Panc1 (cell line): ENCODE results near the gene P2RY6. TPM values are rescaled to one million over a fixed set of nuclear protein-coding genes. Genes with fewer than 3 reads are reported as not detected.
A peak's percentile ranks its signal among the peaks of the same experiment; 100 is the strongest.

Experiments used
- ATAC-seq: fragments of 200-7000 bp; cut with Tn5 transposase; 2 replicates; pipeline ENCODE4 v1.9.1; 2020; ENCODE audit warnings: mild to moderate bottlenecking, moderate library complexity
- BruUV-seq: library from RNA; stranded (reverse); fragments of 400-500 nt; replicated peaks from 2 replicates; lab custom pipeline; 2021; lab: Mats Ljungman, UMichigan
- CTCF ChIA-PET: fragments of 300-600 bp; sonication (Branson Sonifier 250); formaldehyde crosslinking; loops from one replicate; lab custom pipeline; 2022; ENCODE audit warnings: antibody characterized with exemption; lab: Charles Lee
- POLR2A ChIA-PET: fragments of 300-600 bp; sonication (Branson Sonifier 250); formaldehyde crosslinking; loops from one replicate; lab custom pipeline; 2022; ENCODE audit warnings: antibody characterized with exemption; lab: Charles Lee
- DNase-seq: peaks from one replicate; pipeline ENCODE4 v3.0.0-alpha.2; 2010; ENCODE audit warnings: low read depth, low spot score
- H3K27ac ChIP-seq: 2 replicates; pipeline ENCODE4 v1.5.1; 2011; ENCODE audit warnings: mild to moderate bottlenecking, low read length, inconsistent platforms
- H3K27me3 ChIP-seq: fragments of 200-500 bp; sonication (Bioruptor generic); 2 replicates; pipeline ENCODE4 v1.6.0; 2014; ENCODE audit warnings: low read length, inconsistent platforms; ENCODE audit not compliant: control insufficient read depth, insufficient read depth
- H3K36me3 ChIP-seq: fragments of 200-500 bp; sonication (Bioruptor generic); 2 replicates; pipeline ENCODE4 v1.5.1; 2014; ENCODE audit warnings: inconsistent platforms, mild to moderate bottlenecking, low read length, moderate library complexity; ENCODE audit not compliant: control insufficient read depth, insufficient read depth
- H3K4me1 ChIP-seq: 2 replicates; pipeline ENCODE4 v1.5.1; 2011; ENCODE audit warnings: inconsistent platforms, mild to moderate bottlenecking, low read length, moderate library complexity; ENCODE audit not compliant: control insufficient read depth, insufficient read depth
- H3K4me3 ChIP-seq, 2 experiments: 2 replicates each; pipeline ENCODE4 v1.5.1; 2011 to 2012; ENCODE audit warnings: low read depth in 2 of 2, low read length in 2 of 2, mild to moderate bottlenecking in 2 of 2, inconsistent platforms in 1 of 2, moderate library complexity in 1 of 2
- H3K9me3 ChIP-seq: fragments of 200-500 bp; sonication (Bioruptor generic); 2 replicates; pipeline ENCODE4 v1.5.1; 2014; ENCODE audit warnings: low read depth, mild to moderate bottlenecking, inconsistent platforms, low read length, moderate library complexity; ENCODE audit not compliant: control insufficient read depth, insufficient read depth
- POLR2AphosphoS5 ChIP-seq: IDR thresholded peaks from 2 replicates; pipeline ENCODE4 v1.6.1; 2012; ENCODE audit warnings: mild to moderate bottlenecking, low read depth, low read length, moderate library complexity
- SIN3A ChIP-seq: IDR thresholded peaks from 2 replicates; pipeline ENCODE4 v1.6.1; 2012; ENCODE audit warnings: low read depth, mild to moderate bottlenecking, low read length, moderate library complexity, borderline replicate concordance; ENCODE audit not compliant: insufficient read depth
- TCF7L2 ChIP-seq: IDR thresholded peaks from 2 replicates; pipeline ENCODE4 v1.6.1; 2011; ENCODE audit warnings: mild to moderate bottlenecking, low read depth, low read length, inconsistent platforms
- in situ Hi-C: cut with HindIII; loops from 2 replicates; pipeline ENCODE4 v1.10.0; 2016; ENCODE audit warnings: low sequenced_read_pairs, low pct_unique_long_range_greater_than_20kb
- intact Hi-C: fragments of 100-400 bp; cut with micrococcal nuclease; formaldehyde crosslinking; loops from one replicate; pipeline ENCODE4 v1.10.0; 2022; ENCODE audit not compliant: unreplicated experiment
- total RNA-seq: library from RNA; stranded (reverse); gene quantifications from one replicate; pipeline ENCODE4 v1.2.1, GENCODE V29; 2021; ENCODE audit not compliant: unreplicated experiment
- TF ChIP-seq, protein P1 (sequence below): fragments of 450-650 bp; IDR thresholded peaks from 2 replicates; pipeline ENCODE4 v1.5.1; 2017; ENCODE audit warnings: mild to moderate bottlenecking
- TF ChIP-seq, protein P2 (sequence below), 2 experiments: IDR thresholded peaks; 2 replicates each; pipeline ENCODE4 v1.6.1; 2011 to 2012; ENCODE audit warnings: low read depth in 2 of 2, control low read depth in 1 of 2, low read length in 1 of 2, mild to moderate bottlenecking in 1 of 2, moderate library complexity in 1 of 2; ENCODE audit not compliant: insufficient read depth in 1 of 2

Gene P2RY6
- total RNA-seq, 1 experiment from 2014 or later: 0.59 TPM

DNA sequence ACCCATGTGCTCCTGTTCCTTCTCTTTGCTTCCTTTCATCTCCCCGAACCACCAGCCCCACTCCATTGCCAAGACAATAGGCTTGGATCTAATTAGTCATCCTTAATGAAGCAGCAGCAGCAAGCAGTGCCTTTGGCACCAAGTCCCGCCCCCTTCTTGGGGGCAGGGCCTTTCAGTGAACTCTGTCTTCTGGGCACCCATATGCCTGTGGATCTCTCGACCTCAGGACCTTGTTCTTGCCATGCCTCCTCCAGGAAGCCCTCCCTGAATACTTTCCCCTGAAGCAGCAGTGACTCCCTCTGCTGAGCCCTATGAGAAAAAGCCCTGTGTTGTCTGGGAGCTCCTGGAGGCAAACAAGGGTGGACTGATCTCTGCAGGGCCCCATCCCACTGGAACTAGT is 68.0 kb downstream of the P2RY6 start:
- ATAC-seq: no peak
- no TSS peak for BruUV-seq
- TF ChIP-seq, protein P1, sequence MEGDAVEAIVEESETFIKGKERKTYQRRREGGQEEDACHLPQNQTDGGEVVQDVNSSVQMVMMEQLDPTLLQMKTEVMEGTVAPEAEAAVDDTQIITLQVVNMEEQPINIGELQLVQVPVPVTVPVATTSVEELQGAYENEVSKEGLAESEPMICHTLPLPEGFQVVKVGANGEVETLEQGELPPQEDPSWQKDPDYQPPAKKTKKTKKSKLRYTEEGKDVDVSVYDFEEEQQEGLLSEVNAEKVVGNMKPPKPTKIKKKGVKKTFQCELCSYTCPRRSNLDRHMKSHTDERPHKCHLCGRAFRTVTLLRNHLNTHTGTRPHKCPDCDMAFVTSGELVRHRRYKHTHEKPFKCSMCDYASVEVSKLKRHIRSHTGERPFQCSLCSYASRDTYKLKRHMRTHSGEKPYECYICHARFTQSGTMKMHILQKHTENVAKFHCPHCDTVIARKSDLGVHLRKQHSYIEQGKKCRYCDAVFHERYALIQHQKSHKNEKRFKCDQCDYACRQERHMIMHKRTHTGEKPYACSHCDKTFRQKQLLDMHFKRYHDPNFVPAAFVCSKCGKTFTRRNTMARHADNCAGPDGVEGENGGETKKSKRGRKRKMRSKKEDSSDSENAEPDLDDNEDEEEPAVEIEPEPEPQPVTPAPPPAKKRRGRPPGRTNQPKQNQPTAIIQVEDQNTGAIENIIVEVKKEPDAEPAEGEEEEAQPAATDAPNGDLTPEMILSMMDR: no peak
- no peak for TF ChIP-seq POLR2AphosphoS5
- no peak for TF ChIP-seq TCF7L2
- TF ChIP-seq, protein P2, sequence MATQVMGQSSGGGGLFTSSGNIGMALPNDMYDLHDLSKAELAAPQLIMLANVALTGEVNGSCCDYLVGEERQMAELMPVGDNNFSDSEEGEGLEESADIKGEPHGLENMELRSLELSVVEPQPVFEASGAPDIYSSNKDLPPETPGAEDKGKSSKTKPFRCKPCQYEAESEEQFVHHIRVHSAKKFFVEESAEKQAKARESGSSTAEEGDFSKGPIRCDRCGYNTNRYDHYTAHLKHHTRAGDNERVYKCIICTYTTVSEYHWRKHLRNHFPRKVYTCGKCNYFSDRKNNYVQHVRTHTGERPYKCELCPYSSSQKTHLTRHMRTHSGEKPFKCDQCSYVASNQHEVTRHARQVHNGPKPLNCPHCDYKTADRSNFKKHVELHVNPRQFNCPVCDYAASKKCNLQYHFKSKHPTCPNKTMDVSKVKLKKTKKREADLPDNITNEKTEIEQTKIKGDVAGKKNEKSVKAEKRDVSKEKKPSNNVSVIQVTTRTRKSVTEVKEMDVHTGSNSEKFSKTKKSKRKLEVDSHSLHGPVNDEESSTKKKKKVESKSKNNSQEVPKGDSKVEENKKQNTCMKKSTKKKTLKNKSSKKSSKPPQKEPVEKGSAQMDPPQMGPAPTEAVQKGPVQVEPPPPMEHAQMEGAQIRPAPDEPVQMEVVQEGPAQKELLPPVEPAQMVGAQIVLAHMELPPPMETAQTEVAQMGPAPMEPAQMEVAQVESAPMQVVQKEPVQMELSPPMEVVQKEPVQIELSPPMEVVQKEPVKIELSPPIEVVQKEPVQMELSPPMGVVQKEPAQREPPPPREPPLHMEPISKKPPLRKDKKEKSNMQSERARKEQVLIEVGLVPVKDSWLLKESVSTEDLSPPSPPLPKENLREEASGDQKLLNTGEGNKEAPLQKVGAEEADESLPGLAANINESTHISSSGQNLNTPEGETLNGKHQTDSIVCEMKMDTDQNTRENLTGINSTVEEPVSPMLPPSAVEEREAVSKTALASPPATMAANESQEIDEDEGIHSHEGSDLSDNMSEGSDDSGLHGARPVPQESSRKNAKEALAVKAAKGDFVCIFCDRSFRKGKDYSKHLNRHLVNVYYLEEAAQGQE (IDR thresholded peaks at IDR 0.05; ENCODE audit: insufficient read depth in 1 of 2, low read depth in 2 of 2, low read length in 1 of 2): no peak
- no peak for TF ChIP-seq SIN3A
- in situ Hi-C loops (no loop called here), intact Hi-C loops (no loop called here)
- POLR2A ChIA-PET: no interaction called here
- Histone ChIP-seq H3K27ac (no peak overlapping the region), H3K9me3 (no peaks in the 10 kb centered on the region), H3K4me1 (peaks cover 12% of the 10 kb centered on the region), H3K27me3 (no peaks in the 10 kb centered on the region), H3K36me3 (no peaks in the 10 kb centered on the region), H3K4me3 (no peak overlapping the region)
- CTCF ChIA-PET: interaction anchor here (0.5 to 1.3 kb wide), 3 partner anchors 12 to 351 kb away, joined by 3 to 5 read pairs (median 4); no protein-coding TSS in a partner anchor
- DNase-seq: no peak

DNA sequence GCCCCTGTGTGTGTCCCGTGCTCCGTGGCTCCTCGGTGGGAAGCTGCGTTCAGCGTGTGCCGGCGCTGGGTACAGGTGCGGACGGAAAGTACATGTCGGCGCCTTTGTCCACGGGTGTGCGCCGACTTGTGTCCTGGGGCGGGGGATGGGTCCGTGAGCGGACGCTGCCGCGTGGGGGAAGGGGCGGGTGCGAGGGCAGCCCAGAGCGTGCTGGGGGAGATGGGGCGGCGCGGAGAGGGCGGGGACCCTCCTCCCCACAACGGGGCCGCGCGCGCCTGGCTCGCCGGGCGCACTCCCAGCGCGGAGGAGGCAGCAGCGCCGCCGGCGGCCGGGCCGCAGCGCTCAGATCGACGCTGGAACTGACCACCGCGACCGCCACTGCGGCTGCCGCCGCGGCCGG is 70.5 kb downstream of the P2RY6 start:
- H3K4me3 ChIP-seq: peak overlapping the region; percentile 20 to 34
- intact Hi-C loops: no loop called here
- DNase-seq: no peak
- peaks cover 6% of the 10 kb centered on the region for H3K4me1 ChIP-seq
- POLR2A ChIA-PET: no interaction called here
- CTCF ChIA-PET: interaction anchor here (1.0 to 1.7 kb wide), 2 partner anchors 8 to 10 kb away, joined by 3 to 4 read pairs; no protein-coding TSS in a partner anchor
- H3K27me3 ChIP-seq: no peaks in the 10 kb centered on the region
- ATAC-seq: peak; percentile 47; the same call in 1 of the 2 replicates
- no peaks in the 10 kb centered on the region for H3K9me3 ChIP-seq
- no peaks in the 10 kb centered on the region for H3K36me3 ChIP-seq
- no peak overlapping the region for H3K27ac ChIP-seq
- TF ChIP-seq, protein P2 (IDR thresholded peaks at IDR 0.05; ENCODE audit: insufficient read depth in 1 of 2, low read depth in 2 of 2, low read length in 1 of 2): no peak
- TF ChIP-seq TCF7L2: no peak
- no peak for TF ChIP-seq POLR2AphosphoS5
- BruUV-seq: no TSS peak
- in situ Hi-C loops: no loop called here
